ENCODE measurements around the gene ACSS1. TPM values are rescaled to one million over a fixed set of nuclear protein-coding genes. Genes with fewer than 3 reads are reported as not detected.
A peak's percentile ranks its signal among the peaks of the same experiment; 100 is the strongest.

ACSS1 gene
- total RNA-seq (2021; fragmentation: NEBNext Ultra II Directional; extraction: Animal tissue kit (Norgen Biotek cat#: 25700)) (2.2 and 2.6 TPM in 2 replicates), polyA plus RNA-seq (2011; rRNA removed) (3.3 and 3.4 TPM in 2 replicates), polyA minus RNA-seq (2011; rRNA and poly(A)+ RNA removed) (3.4 and 6.8 TPM in 2 replicates)
- 3.7 TPM for polyA plus RNA-seq (2011; cell fraction: cytosol; rRNA removed)
- 5.8 TPM for polyA plus RNA-seq (2011; cell fraction: nucleus; rRNA removed)
- polyA plus RNA-seq (2012, experiment 1 of 2) = 2.6 to 4.3 TPM (median 3.7 TPM) in 4 replicates
- polyA plus RNA-seq (2012, experiment 2 of 2) = 2.2 TPM
- polyA plus RNA-seq (2013, experiment 1 of 2) = 1.2 TPM
- polyA plus RNA-seq (2013, experiment 2 of 2) = 1.1 TPM
- polyA minus RNA-seq (2011; cell fraction: cytosol; rRNA and poly(A)+ RNA removed) = 2.1 TPM
- 2.3 TPM for polyA minus RNA-seq (2011; cell fraction: nucleus; rRNA and poly(A)+ RNA removed)
- long read RNA-seq, experiment 1, partial matches to known transcripts = 2 of 2 reads
- long read RNA-seq, experiment 1, other reads (novel, unspliced or antisense) = 0 of 2 reads
- long read RNA-seq, experiment 2 = 0 reads

GRCh38 chr20:25058051-25058846 lies at the start of gene ACSS1:
Gene ACSS1, minus strand, starts transcription at chr20:25058139. Its CDS starts 37 bp downstream, at chr20:25058102.
- H2BK120ac ChIP-seq (replicated peaks; ENCODE audit: low read depth, low read length) = no peak within 1 kb of the TSS
- H3K4me1 ChIP-seq (replicated peaks in 1 of 4; ENCODE audit: control insufficient read depth in 3 of 4, insufficient read depth in 4 of 4, low read length in 3 of 4) = peaks cover 0 to 12% (median 4%) of the 10 kb centered on the region in 4 experiments; a peak in 5 of 7 replicates
- peak within 1 kb of the TSS; percentile 70 for H4K8ac ChIP-seq (ENCODE audit: extremely low read depth, insufficient read depth, low read length)
- H4K91ac ChIP-seq (replicated peaks; ENCODE audit: insufficient read length, low read length) = no peak within 1 kb of the TSS
- no peaks in the 10 kb centered on the region for H3K79me2 ChIP-seq (ENCODE audit: control insufficient read depth in 1 of 2, insufficient read depth in 2 of 2, low read length in 2 of 2)
- H3K79me1 ChIP-seq (ENCODE audit: low read depth, low read length) = no peaks in the 10 kb centered on the region
- H3K9ac ChIP-seq (replicated peaks in 1 of 4; ENCODE audit: extremely low read depth in 1 of 4, low read depth in 3 of 4, low read length in 3 of 4) = peak within 1 kb of the TSS in 1 of 4 experiments; percentile 53; a peak in 3 of 7 replicates
- peaks cover 13% of the 10 kb centered on the region; the same call in 1 of the 2 replicates for H3K23me2 ChIP-seq (ENCODE audit: low read depth, low read length)
- CTCF ChIA-PET (ENCODE audit: partially characterized antibody) = interaction anchor here (0.9 to 9.1 kb wide), 6 partner anchors 20 to 133 kb away, joined by 3 to 121 read pairs (median 5); no protein-coding TSS in a partner anchor
- no peak within 1 kb of the TSS; the same call in 1 of the 2 replicates for H3K18ac ChIP-seq (ENCODE audit: extremely low read depth, low read length)
- H3K56ac ChIP-seq (replicated peaks; ENCODE audit: insufficient read length, low read depth, low read length) = no peak within 1 kb of the TSS
- H3K27me3 ChIP-seq (replicated peaks in 1 of 4; ENCODE audit: control insufficient read depth in 3 of 4, extremely low read depth in 1 of 4, insufficient read depth in 3 of 4, low read length in 3 of 4) = peaks cover 21 to 76% (median 60%) of the 10 kb centered on the region in 4 experiments
- H3K36me3 ChIP-seq (ENCODE audit: control insufficient read depth in 2 of 4, insufficient read depth in 4 of 4, low read length in 3 of 4) = no peaks in the 10 kb centered on the region
- DNase-seq (ENCODE audit: low read depth in 1 of 2, low spot score in 2 of 2) (peak in 1 of 2 experiments; percentile 64), FAIRE-seq (no peak)
- H2AK5ac ChIP-seq (ENCODE audit: low read depth, low read length) = no peak within 1 kb of the TSS
- no peak within 1 kb of the TSS for H2BK15ac ChIP-seq (ENCODE audit: low read length)
- H2AFZ ChIP-seq (ENCODE audit: low read length) = peak within 1 kb of the TSS; percentile 43; the same call in 1 of the 2 replicates
- H2BK5ac ChIP-seq (ENCODE audit: low read depth, low read length) = no peak within 1 kb of the TSS
- H2BK12ac ChIP-seq (ENCODE audit: low read depth, low read length) = peak within 1 kb of the TSS; percentile 54; the same call in 1 of the 2 replicates
- H4K5ac ChIP-seq (ENCODE audit: insufficient read length, low read depth, low read length) = no peak within 1 kb of the TSS
- WGBS, 2 experiments (ENCODE audit: extremely low coverage in 1 of 2, insufficient coverage in 1 of 2, insufficient read length in 1 of 2, insufficient replicate concordance in 2 of 2, low coverage in 1 of 2, low lambda C conversion rate in 2 of 2, missing lambda C conversion rate in 1 of 2) = 13% methylated on average over 31 of the region's 56 CpGs; no CpG with 5 or more reads in 1 of the 2 experiments
- POLR2A ChIA-PET (ENCODE audit: partially characterized antibody) = no interaction called here
- H4K20me1 ChIP-seq (replicated peaks in 1 of 2; ENCODE audit: control insufficient read depth in 1 of 2, insufficient read depth in 2 of 2, low read length in 2 of 2) = no peaks in the 10 kb centered on the region
- H2BK20ac ChIP-seq (ENCODE audit: low read length) = peak within 1 kb of the TSS; percentile 21; the same call in 1 of the 2 replicates
- H3K23ac ChIP-seq (ENCODE audit: insufficient read length) = no peak within 1 kb of the TSS
- peak within 1 kb of the TSS; percentile 44 for H3K14ac ChIP-seq (ENCODE audit: insufficient read length)
- peak within 1 kb of the TSS; percentile 70 to 73 for H3K4me2 ChIP-seq (ENCODE audit: insufficient read depth in 1 of 2, low read depth in 2 of 2, low read length in 2 of 2)
- H3K4me3 ChIP-seq (ENCODE audit: extremely low read depth in 1 of 4, insufficient read depth in 2 of 4, low read depth in 3 of 4, low read length in 4 of 4) = peak within 1 kb of the TSS; percentile 26 to 64 (median 45)
- no peak within 1 kb of the TSS for H3K27ac ChIP-seq (ENCODE audit: low read depth, low read length)
- no peak within 1 kb of the TSS for H3K4ac ChIP-seq (replicated peaks; ENCODE audit: insufficient read length, low read depth, low read length)
- H3K9me3 ChIP-seq (ENCODE audit: insufficient read depth in 2 of 2, low read depth in 1 of 2, low read length in 1 of 2) = no peaks in the 10 kb centered on the region; a peak in 1 of 4 replicates
- TF ChIP-seq ASH2L (IDR thresholded peaks at IDR 0.05; ENCODE audit: low read length) = no peak
- TF ChIP-seq CTBP2 (IDR thresholded peaks at IDR 0.05; ENCODE audit: borderline replicate concordance, insufficient read depth, insufficient read length, low read length) = no peak
- TF ChIP-seq, protein P1, sequence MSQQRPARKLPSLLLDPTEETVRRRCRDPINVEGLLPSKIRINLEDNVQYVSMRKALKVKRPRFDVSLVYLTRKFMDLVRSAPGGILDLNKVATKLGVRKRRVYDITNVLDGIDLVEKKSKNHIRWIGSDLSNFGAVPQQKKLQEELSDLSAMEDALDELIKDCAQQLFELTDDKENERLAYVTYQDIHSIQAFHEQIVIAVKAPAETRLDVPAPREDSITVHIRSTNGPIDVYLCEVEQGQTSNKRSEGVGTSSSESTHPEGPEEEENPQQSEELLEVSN (IDR thresholded peaks at IDR 0.05) = peak; percentile 98
- 0 out of 2 replicates have a peak, but pooled peaks have one; percentile 7 for TF ChIP-seq TAF1 (IDR thresholded peaks at IDR 0.05; ENCODE audit: low read depth, low read length)
- TF ChIP-seq SUZ12 (IDR thresholded peaks at IDR 0.05; ENCODE audit: low read length) = peak; percentile 62
- TF ChIP-seq MAX (IDR thresholded peaks at IDR 0.05) = peak; percentile 99
- TF ChIP-seq SAP30 (IDR thresholded peaks at IDR 0.05; ENCODE audit: insufficient read depth, insufficient replicate concordance, low read length) = no peak
